COR-L47 (cell line): ENCODE results near the gene VGLL3.

Source experiments
- DNase-seq: peaks from one replicate; lab custom pipeline; 2025; lab: John Stamatoyannopoulos, UW

Gene VGLL3

DNA sequence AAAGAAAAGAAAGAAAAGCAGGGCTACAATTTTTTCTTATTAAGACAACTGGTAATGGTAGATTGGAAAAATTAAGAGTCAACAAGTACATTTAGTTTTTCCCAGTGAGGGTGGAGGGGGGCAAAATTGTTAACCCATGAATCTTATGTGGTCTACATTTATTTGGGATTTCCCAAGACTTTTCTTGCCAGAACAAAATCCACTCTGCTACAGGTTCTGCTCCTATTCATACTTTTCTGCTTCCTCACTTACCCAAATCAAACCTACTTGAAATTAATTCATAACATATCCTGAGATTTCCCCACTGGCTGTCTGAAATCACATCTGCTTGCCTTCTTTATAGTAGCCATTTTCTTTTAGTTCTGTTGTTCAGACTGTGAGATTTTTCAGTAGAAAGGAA, 41.1 kb downstream of the VGLL3 start:
- DNase-seq: no peak

DNA sequence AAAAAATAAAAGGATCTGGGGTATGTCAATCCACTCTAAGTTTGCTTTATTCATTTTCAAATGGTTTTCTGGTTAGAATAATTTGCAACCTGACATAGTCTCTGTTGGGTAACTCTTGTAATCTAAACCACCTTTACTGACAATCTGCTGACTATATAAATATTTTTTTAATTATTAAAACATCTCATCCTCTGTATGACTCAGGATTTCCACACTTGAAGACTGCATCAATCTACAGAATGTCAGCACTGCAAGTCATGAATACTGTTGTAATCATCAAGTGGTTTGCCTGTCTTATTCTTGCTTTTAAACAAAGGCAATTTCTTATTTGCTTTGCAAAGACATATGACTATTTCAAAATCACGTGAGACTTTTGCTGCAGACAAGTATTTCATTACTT, 42.1 kb downstream of the VGLL3 start:
- DNase-seq: no peak

GRCh38 chr3:86942206-86942605, 48.7 kb downstream of the VGLL3 start:
- no peak for DNase-seq

- DNase-seq: no peak
Observed at GRCh38 chr3:86938416-86939105, 52.4 kb downstream of the VGLL3 start.

DNA sequence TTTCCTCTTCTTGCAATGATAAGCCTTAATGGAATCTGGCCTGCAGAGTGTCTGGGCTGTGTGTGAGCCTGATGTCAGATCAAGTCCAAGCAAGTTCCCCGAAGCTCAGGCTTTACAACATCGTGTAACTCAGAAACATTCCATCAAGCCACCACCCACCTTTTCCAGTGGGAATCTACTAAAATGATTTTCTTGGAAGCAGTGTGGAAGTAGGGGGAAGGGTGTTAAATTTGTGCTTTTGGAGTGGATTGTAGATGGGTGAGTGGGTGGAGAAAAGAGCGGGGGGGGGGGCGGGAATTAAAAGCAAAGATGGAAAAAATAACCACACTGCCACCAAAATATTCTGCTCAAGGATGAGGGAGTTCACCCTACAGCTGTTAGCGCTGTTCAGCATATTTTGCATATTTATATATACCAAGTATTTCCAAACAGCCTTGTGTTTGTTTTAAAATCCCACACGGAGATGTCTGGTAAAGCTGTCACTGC, 53.6 kb downstream of the VGLL3 start:
- no peak for DNase-seq

- no peak for DNase-seq
Observed at GRCh38 chr3:86934851-86935250, 56.1 kb downstream of the VGLL3 start.

DNA sequence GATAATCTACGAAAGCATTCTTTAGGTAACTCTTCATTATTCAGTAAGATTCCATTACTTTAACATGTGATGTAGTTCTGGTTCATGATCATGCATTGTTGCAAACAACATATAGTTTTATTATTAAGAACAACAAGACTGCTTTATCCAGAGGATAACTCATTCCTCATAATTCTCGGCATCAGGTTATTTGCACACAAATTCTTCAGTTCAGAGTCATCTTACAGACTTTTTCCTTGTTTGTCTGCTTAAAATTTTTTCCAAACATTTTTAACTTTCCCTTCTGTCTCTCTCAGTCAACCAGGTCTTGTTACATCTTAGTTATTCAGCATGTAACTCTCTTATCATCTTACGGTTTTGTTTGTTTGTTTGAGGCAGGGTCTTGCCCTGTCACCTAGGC, 60.1 kb downstream of the VGLL3 start:
- DNase-seq: no peak

DNA sequence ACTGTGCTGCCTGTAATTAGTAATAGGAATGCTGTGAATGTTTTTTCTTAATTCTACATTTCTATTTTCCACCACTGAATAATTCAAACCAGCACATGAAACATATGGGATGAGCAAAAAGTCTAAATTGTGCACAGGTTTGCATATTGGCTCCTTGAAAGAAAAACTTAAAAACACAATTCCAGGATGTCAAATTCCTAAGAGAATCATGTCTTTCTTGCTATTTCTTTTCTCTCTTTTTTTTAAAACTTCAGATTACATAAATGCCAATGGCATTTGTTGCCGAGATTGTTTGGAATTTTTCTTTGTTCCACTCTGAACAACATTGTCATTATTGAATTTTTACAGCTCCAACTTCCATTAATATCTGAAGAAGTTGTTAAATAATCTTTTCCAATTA, 60.8 kb downstream of the VGLL3 start:
- DNase-seq: no peak

DNA sequence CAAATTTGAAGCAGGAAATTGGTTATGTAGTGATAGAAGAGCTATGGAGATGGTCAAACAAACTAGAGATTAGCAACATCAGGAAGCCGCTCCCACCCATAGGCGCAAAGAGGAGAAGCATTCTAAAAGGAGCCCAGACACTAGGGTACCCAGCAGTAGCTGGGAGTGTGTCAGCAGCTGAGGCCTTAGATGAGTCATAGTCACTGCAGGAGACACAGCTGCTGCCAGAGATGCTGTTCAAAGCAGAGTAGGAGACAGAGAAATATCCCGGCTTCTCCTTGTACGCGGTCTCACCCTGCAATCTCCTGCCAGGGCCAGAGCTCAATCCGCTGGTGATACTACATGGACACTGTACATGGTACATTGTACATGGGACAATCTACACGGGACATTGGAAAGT, 61.9 kb downstream of the VGLL3 start:
- no peak for DNase-seq

DNA sequence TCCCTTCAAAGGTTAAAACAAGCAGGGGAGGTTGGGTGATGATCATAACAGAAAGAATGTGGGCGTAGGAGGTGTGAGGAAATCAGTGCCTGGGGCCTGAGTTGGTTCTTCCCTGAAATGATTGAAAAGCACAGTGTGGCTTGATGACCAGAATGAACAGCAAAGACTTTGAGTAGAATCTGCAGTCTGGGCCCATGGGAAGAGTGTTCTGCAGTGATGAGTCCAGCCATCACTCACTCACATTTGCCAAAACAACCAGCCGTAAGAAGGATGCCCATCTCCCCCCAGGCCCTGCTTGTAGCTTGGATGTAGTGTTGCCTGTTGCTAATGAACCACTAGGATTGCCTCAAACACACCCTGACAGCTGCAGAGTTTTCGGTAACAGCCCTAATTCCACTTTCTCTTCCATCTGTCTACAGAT, 67.9 kb downstream of the VGLL3 start:
- no peak for DNase-seq

- no peak for DNase-seq
Observed at GRCh38 chr3:86921971-86922680, 68.8 kb downstream of the VGLL3 start.

DNA sequence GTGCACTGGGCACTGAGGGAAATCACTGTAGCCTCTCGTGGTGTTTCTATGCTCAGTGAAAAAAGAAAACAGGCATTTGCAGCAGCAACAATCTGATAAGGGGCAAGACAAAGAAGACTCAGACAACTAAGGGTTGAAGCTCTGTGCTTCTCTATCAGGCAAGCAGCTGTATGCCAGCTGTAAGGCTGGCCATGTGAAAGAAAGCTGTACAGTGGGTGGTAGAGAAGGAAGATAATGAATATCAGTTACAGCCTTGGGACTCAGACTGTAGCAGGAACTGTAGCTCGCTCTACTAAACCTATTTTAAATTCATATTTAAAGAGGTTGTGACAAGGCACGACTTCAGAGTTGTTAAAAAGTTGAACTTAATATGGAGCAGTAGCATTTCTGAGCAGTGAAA, 76.3 kb downstream of the VGLL3 start:
- no peak for DNase-seq

DNA sequence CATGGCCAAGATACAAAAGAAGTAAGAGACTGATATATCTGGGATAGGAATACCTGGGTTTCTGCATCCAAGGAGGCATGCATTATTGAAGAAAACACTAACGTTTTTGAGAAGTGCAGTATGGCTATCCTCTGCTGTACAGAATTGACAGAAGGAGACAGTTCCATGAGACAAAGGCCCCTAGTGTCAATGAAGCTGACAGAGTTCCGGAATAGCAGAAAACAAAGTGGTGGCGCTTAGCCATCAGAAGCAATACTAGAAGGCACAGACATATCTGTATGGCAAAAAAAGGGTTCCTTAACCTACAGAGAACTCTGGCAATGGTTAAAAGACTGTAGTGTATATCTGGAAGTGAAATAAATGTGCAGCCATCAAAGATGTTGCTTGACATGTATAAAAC, 77.8 kb downstream of the VGLL3 start:
- no peak for DNase-seq

- DNase-seq: no peak
Observed at GRCh38 chr3:86895202-86895601, 95.7 kb downstream of the VGLL3 start.

DNA sequence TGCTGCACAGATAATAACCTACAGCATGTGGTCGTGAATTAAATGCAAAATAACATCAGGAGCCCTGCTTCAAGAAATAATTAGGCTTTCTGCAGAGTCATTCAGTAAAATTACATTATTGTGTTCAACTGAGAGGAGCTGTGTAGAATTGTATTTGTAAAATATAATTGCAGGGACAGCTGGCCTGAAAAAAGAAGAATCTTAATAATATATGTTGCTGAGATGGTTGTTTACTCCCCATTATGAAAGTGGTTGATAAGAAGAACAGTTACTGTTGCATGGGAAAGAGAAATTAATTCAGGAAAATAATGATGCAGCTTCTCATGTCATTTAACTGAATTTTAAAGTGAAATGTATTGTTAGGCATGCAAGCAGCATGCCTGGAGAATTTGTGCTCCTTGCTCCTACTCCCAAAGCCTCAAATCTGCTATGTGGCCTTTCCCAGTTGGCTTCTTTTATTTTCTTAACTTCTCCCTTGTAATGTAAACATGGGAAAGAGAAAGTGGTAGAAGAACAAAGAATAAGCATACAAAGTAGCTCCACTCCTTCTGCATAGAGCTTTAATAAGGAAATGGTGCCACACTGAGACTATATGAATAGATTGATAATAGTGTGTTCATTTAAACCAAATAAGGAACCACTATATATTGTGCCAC, 100.1 kb downstream of the VGLL3 start:
- peak; percentile 9 for DNase-seq
